Activated CD4-positive, alpha-beta memory T cell treated with anti-CD3 and anti-CD28 coated beads for 36 hours (primary cell): Measurements from ENCODE around the gene CCDC18. TPM values are rescaled to one million over a fixed set of nuclear protein-coding genes. Genes with fewer than 3 reads are reported as not detected.
"Not testable (repeated sequence)": the region's sequence is repeated elsewhere in the genome, so short reads cannot be mapped to it uniquely, and the experiment has no call there.

Source experiments
- CTCF ChIA-PET: fragments of 350-600 bp; sonication (Branson Sonifier 250); formaldehyde crosslinking; loops from one replicate; lab custom pipeline; 2021; ENCODE audit warnings: antibody characterized with exemption, inconsistent platforms; lab: Charles Lee
- POLR2A ChIA-PET: fragments of 350-600 bp; sonication (Branson Sonifier 250); formaldehyde crosslinking; loops from one replicate; lab custom pipeline; 2021; ENCODE audit warnings: antibody characterized with exemption; lab: Charles Lee
- DNase-seq: peaks from one replicate; pipeline ENCODE4 v3.0.0-alpha.2; 2020
- H3K27ac Mint-ChIP-seq: one replicate; pipeline ENCODE4 v1.8.0; 2021; ENCODE audit warnings: mixed read lengths
- H3K27me3 Mint-ChIP-seq: one replicate; pipeline ENCODE4 v1.8.0; 2021; ENCODE audit warnings: mixed read lengths
- H3K36me3 Mint-ChIP-seq: one replicate; pipeline ENCODE4 v1.8.0; 2021; ENCODE audit warnings: mixed read lengths
- H3K4me1 Mint-ChIP-seq: one replicate; pipeline ENCODE4 v1.8.0; 2021; ENCODE audit warnings: low read depth, mixed read lengths
- H3K4me3 Mint-ChIP-seq: one replicate; pipeline ENCODE4 v1.8.0; 2021; ENCODE audit warnings: mild to moderate bottlenecking, mixed read lengths
- H3K9me3 Mint-ChIP-seq: one replicate; pipeline ENCODE4 v1.8.0; 2021; ENCODE audit warnings: mixed read lengths
- intact Hi-C: fragments of 100-400 bp; cut with micrococcal nuclease; formaldehyde crosslinking; loops from one replicate; pipeline ENCODE4 v1.15.1; 2023
- total RNA-seq, 2 experiments: library from RNA; stranded (reverse); gene quantifications; one replicate each; pipeline ENCODE4 v1.2.3, GENCODE V29; 2021

The CCDC18 gene
- total RNA-seq, 2 experiments from 2014 or later: 23.6 to 24.2 TPM

DNA sequence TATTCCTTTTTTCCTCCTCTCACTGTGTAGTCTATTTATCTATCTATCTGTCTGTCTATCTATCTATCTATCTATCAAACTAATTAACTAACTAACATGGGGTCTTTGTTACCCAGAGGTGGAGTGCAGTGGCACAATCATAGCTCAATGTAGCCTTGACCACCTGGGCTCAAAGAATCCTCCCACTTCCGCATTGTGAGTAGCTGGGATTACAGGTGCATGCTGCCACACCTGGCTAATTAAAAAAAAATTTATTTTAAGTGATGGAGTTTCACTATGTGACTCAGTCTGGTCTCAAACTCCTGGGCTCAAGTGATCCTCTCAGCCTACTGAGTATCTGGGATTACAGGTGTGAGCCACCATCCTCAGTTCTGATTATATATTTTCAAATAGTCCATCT, 71.4 kb downstream of the CCDC18 start:
- CTCF ChIA-PET: no interaction called here
- H3K36me3 Mint-ChIP-seq: peaks cover 46% of the 10 kb centered on the region
- POLR2A ChIA-PET: no interaction called here

GRCh38 chr1:93252598-93252997, 72.1 kb downstream of the CCDC18 start:
- ChIA-PET CTCF (no interaction called here), POLR2A (no interaction called here)
- peaks cover 2% of the 10 kb centered on the region for H3K4me1 Mint-ChIP-seq
- H3K27ac Mint-ChIP-seq: no peak overlapping the region
- intact Hi-C loops: no loop called here
- DNase-seq: no peak
- H3K4me3 Mint-ChIP-seq: no peak overlapping the region
- no peaks in the 10 kb centered on the region for H3K27me3 Mint-ChIP-seq
- H3K36me3 Mint-ChIP-seq: peaks cover 42% of the 10 kb centered on the region
- peaks cover 17% of the 10 kb centered on the region for H3K9me3 Mint-ChIP-seq

More for the DNA sequence above, 71.4 kb downstream of the CCDC18 start:
- no peak overlapping the region for H3K4me3 Mint-ChIP-seq
- intact Hi-C loops: no loop called here
- no peak overlapping the region for H3K27ac Mint-ChIP-seq
- H3K9me3 Mint-ChIP-seq: peaks cover 17% of the 10 kb centered on the region
- no peaks in the 10 kb centered on the region for H3K27me3 Mint-ChIP-seq
- no peak for DNase-seq
- H3K4me1 Mint-ChIP-seq: peaks cover 2% of the 10 kb centered on the region

DNA sequence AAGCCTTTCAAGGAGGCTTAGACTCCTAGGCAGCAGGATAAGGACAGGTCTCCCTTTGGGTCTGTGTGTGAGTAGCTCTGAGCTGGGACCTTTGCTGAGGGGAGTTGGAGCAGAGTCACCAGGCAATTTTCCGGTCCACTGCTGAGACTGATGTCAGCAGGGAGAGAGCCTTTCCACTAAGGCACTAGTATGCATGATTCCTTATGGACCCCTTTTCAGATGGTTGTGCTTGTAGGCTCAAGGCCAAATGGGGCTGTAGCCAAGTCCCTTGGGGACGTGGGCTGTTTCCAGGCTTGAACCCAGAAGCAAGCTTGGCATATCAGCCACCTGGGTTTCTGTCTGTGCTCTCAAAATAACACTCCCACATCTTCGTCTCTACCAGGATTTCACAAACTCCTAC, 73.0 kb downstream of the CCDC18 start:
- Mint-ChIP-seq H3K27ac (no peak overlapping the region), H3K4me1 (peaks cover 2% of the 10 kb centered on the region), H3K27me3 (no peaks in the 10 kb centered on the region), H3K4me3 (no peak overlapping the region), H3K9me3 (peaks cover 17% of the 10 kb centered on the region), H3K36me3 (peaks cover 42% of the 10 kb centered on the region)
- ChIA-PET CTCF (no interaction called here), POLR2A (no interaction called here)
- intact Hi-C loops: no loop called here
- DNase-seq: no peak

DNA sequence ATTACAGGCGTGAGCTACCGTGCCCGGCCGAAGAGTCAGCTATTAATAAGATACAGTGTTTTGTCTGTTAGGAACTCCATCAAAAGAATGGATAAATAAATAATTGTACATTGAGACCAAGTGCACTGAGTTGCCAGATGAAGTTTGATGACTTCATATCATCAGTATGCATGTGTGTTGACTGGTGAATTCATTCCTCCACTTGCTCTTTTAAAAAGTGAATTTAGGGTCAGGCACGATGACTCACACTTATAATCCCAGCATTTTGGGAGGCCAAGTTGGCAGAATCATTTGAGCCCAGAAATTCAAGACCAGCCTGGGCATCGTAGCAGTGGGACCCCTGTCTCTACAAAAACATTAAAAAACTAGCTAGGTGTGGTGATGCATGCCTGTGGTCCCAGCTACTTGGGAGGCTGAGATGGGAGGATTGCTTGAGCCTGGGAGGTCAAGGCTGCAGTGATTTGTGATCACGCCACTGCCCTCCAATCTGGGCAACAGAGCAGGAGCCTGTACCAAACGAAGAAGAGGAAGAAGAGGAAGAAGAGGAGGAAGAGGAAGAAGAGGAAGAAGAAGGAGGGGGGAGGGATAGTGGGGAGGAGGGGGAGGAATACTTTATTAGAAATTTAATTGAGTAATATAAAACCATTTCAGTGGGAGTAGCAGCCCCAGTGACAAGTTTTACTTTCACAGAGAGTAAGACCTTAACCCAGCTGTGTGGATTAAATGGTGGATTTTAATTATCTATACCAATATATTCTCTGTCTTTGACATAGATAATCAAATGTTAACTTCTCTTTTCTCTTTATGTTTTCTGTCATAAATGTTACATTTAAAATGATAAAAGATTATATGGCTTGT, 74.9 kb downstream of the CCDC18 start:
- no peak for DNase-seq
- POLR2A ChIA-PET: no interaction called here
- CTCF ChIA-PET: no interaction called here
- H3K9me3 Mint-ChIP-seq: peaks cover 17% of the 10 kb centered on the region
- H3K27ac Mint-ChIP-seq: no peak overlapping the region
- no peak overlapping the region for H3K4me3 Mint-ChIP-seq
- intact Hi-C loops: no loop called here
- no peaks in the 10 kb centered on the region for H3K27me3 Mint-ChIP-seq
- H3K36me3 Mint-ChIP-seq: peaks cover 36% of the 10 kb centered on the region
- peaks cover 2% of the 10 kb centered on the region for H3K4me1 Mint-ChIP-seq

- intact Hi-C loops: no loop called here
- DNase-seq: no peak
- Mint-ChIP-seq H3K36me3 (peaks cover 35% of the 10 kb centered on the region), H3K4me3 (no peak overlapping the region), H3K9me3 (peaks cover 18% of the 10 kb centered on the region), H3K4me1 (no peaks in the 10 kb centered on the region), H3K27ac (no peak overlapping the region), H3K27me3 (no peaks in the 10 kb centered on the region)
- ChIA-PET POLR2A (no interaction called here), CTCF (interaction anchor here (1.2 kb wide), 1 partner anchor 48 kb away, joined by 3 read pairs; no protein-coding TSS in a partner anchor)
These were observed 75.9 kb downstream of the CCDC18 start for GRCh38 chr1:93256433-93256832.

- POLR2A ChIA-PET: no interaction called here
- CTCF ChIA-PET: interaction anchor here (1.1 to 1.5 kb wide), 2 partner anchors 46 to 371 kb away, joined by 4 to 5 read pairs; no protein-coding TSS in a partner anchor
- Mint-ChIP-seq H3K36me3 (peaks cover 37% of the 10 kb centered on the region), H3K9me3 (peaks cover 18% of the 10 kb centered on the region), H3K4me3 (no peak overlapping the region), H3K4me1 (no peaks in the 10 kb centered on the region), H3K27ac (no peak overlapping the region), H3K27me3 (no peaks in the 10 kb centered on the region)
- no peak for DNase-seq
- intact Hi-C loops: no loop called here
These were observed 77.4 kb downstream of the CCDC18 start for GRCh38 chr1:93257889-93258288.

DNA sequence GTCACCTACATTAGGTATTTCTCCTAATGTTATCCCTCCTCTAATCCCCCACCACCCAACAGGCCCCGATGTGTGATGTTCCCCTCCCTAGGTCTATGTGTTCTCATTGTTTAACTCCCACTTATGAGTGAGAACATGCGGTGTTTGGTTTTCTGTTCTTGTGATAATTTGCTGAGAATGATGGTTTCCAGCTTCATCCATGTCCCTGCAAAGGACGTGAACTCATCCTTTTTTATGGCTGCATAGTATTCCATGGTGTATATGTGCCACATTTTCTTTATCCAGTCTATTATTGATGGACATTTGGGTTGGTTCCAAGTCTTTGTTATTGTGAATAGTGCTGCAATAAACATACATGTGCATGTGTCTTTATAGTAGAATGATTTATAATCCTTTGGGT, 80.2 kb downstream of the CCDC18 start:
- intact Hi-C loops, H3K27ac Mint-ChIP-seq, DNase-seq, H3K4me1 Mint-ChIP-seq, CTCF ChIA-PET, H3K27me3 Mint-ChIP-seq, POLR2A ChIA-PET, H3K4me3 Mint-ChIP-seq: not testable (repeated sequence)
- H3K36me3 Mint-ChIP-seq: peaks cover 47% of the 10 kb centered on the region
- peaks cover 23% of the 10 kb centered on the region for H3K9me3 Mint-ChIP-seq

GRCh38 chr1:93262645-93263044, 82.1 kb downstream of the CCDC18 start:
- Mint-ChIP-seq H3K27ac (no peak overlapping the region), H3K27me3 (no peaks in the 10 kb centered on the region), H3K4me3 (no peak overlapping the region), H3K4me1 (no peaks in the 10 kb centered on the region), H3K9me3 (peaks cover 23% of the 10 kb centered on the region), H3K36me3 (peaks cover 65% of the 10 kb centered on the region)
- ChIA-PET POLR2A (no interaction called here), CTCF (no interaction called here)
- DNase-seq: no peak
- intact Hi-C loops: no loop called here

DNA sequence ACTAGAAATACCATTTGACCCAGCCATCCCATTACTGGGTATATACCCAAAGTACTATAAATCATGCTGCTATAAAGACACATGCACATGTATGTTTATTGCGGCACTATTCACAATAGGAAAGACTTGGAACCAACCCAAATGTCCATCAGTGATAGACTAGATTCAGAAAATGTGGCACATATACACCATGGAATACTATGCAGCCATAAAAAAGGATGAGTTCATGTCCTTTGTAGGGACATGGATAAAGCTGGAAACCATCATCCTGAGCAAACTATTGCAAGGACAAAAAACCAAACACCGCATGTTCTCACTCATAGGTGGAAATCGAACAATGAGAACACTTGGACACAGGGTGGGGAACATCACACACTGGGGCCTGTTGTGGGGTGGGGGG, 88.4 kb downstream of the CCDC18 start:
- H3K4me1 Mint-ChIP-seq, H3K27ac Mint-ChIP-seq: not testable (repeated sequence)

DNA sequence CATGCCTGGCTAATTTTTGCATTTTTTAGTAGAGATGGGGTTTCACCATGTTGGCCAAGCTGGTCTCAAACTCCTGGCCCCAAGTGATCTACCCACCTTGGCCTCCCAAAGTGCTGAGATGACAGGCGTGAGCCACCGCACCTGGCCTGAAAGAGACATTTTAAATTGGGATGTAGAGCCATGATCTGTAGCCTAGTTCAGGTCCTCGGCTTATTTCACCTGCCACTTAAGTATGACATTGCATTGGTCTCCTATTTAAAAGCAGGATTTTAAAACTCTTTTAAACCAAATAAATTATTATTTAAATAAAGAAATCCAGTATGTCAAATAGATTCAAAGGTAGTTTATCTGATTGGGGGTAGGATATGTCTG, 94.7 kb downstream of the CCDC18 start:
- CTCF ChIA-PET: interaction anchor here (0.7 to 1.8 kb wide), 3 partner anchors 29 to 235 kb away, joined by 3 to 5 read pairs (median 4); no protein-coding TSS in a partner anchor
- H3K27ac Mint-ChIP-seq, POLR2A ChIA-PET, H3K4me1 Mint-ChIP-seq, H3K4me3 Mint-ChIP-seq, H3K27me3 Mint-ChIP-seq, DNase-seq, H3K9me3 Mint-ChIP-seq, intact Hi-C loops: not testable (repeated sequence)
- peaks cover 11% of the 10 kb centered on the region for H3K36me3 Mint-ChIP-seq

More for the DNA sequence above, 88.4 kb downstream of the CCDC18 start:
- H3K27me3 Mint-ChIP-seq, H3K4me3 Mint-ChIP-seq, H3K9me3 Mint-ChIP-seq, POLR2A ChIA-PET, intact Hi-C loops, DNase-seq: not testable (repeated sequence)
- CTCF ChIA-PET: interaction anchor here (1.0 kb wide), 1 partner anchor 25 kb away, joined by 3 read pairs; no protein-coding TSS in a partner anchor
- peaks cover 41% of the 10 kb centered on the region for H3K36me3 Mint-ChIP-seq

DNA sequence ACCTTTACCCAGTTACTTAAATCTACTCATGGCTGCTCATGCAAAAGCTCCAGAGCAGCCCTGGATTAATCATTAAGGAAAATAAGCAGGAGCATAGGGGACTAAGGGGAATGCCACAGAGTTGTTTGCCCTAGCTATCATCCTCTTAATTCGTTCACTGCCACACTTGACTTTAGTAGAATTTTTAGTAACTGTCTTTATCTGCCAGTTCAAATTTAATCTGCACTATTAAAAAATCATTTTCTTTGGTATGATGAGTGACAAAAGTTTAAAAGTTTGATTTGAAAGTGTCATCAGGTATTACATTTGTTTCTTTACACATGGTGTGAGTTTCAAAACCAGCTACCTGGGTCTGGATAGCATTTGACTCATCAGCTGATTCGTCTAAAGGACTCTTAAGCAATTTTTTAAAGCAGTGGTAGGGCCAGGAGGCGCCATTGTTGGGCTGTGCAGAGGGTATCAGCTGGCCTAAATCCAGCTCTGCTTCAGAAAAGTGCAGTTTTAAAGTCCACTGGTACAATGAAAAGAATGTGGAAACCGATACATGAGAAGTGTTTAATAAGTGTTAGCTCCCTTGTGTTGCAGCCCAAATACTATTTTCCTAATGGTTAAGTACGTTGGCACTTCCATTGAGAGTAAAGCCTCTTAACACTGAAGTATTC, 95.2 kb downstream of the CCDC18 start:
- no peak overlapping the region for H3K4me3 Mint-ChIP-seq
- CTCF ChIA-PET: interaction anchor here (0.7 to 1.8 kb wide), 3 partner anchors 29 to 236 kb away, joined by 3 to 5 read pairs (median 4); no protein-coding TSS in a partner anchor
- H3K36me3 Mint-ChIP-seq: peaks cover 16% of the 10 kb centered on the region
- H3K9me3 Mint-ChIP-seq: peaks cover 6% of the 10 kb centered on the region
- no peak for DNase-seq
- H3K27ac Mint-ChIP-seq: no peak overlapping the region
- intact Hi-C loops: no loop called here
- no peaks in the 10 kb centered on the region for H3K27me3 Mint-ChIP-seq
- POLR2A ChIA-PET: no interaction called here
- H3K4me1 Mint-ChIP-seq: no peaks in the 10 kb centered on the region

GRCh38 chr1:93277530-93277929, 97.0 kb downstream of the CCDC18 start:
- H3K27me3 Mint-ChIP-seq, DNase-seq, POLR2A ChIA-PET, H3K9me3 Mint-ChIP-seq, CTCF ChIA-PET, H3K4me3 Mint-ChIP-seq, H3K4me1 Mint-ChIP-seq, intact Hi-C loops, H3K27ac Mint-ChIP-seq: not testable (repeated sequence)
- peaks cover 22% of the 10 kb centered on the region for H3K36me3 Mint-ChIP-seq
